Neural progenitor cell (in vitro differentiated cells): ENCODE results near the gene CLASRP. TPM values are rescaled to one million over a fixed set of nuclear protein-coding genes. Genes with fewer than 3 reads are reported as not detected.
A peak's percentile ranks its signal among the peaks of the same experiment; 100 is the strongest.

ENCODE experiments used
- DNase-seq: peaks from one replicate; pipeline ENCODE4 v3.0.0-alpha.2; 2016; ENCODE audit warnings: low spot score
- H2AFZ ChIP-seq: fragments of 200-600 bp; sonication (generic); replicated peaks from 2 replicates; pipeline ENCODE4 v1.6.1; 2016; ENCODE audit warnings: antibody characterized with exemption
- H3F3A ChIP-seq: fragments of 200-600 bp; sonication (generic); 2 replicates; pipeline ENCODE4 v1.6.1; 2016; ENCODE audit warnings: antibody characterized with exemption, low read depth
- H3K27ac ChIP-seq: fragments of 200-600 bp; sonication (generic); 2 replicates; pipeline ENCODE4 v1.5.1; 2016; ENCODE audit warnings: mild to moderate bottlenecking
- H3K27me3 ChIP-seq: fragments of 200-600 bp; sonication (generic); 2 replicates; pipeline ENCODE4 v1.6.1; 2016; ENCODE audit warnings: mild to moderate bottlenecking, moderate library complexity
- H3K36me3 ChIP-seq: fragments of 200-600 bp; sonication (generic); 2 replicates; pipeline ENCODE4 v1.5.1; 2016
- H3K4me1 ChIP-seq: fragments of 200-600 bp; sonication (generic); 2 replicates; pipeline ENCODE4 v1.6.1; 2016; ENCODE audit warnings: mixed run types
- H3K4me2 ChIP-seq: fragments of 200-600 bp; sonication (generic); 2 replicates; pipeline ENCODE4 v1.6.1; 2016
- H3K4me3 ChIP-seq: fragments of 200-600 bp; sonication (generic); 2 replicates; pipeline ENCODE4 v1.5.1; 2016
- H3K79me2 ChIP-seq: fragments of 200-600 bp; sonication (generic); 2 replicates; pipeline ENCODE4 v1.6.1; 2016; ENCODE audit warnings: low read depth
- H3K9ac ChIP-seq: fragments of 200-600 bp; sonication (generic); 2 replicates; pipeline ENCODE4 v1.6.1; 2016
- H3K9me3 ChIP-seq: fragments of 200-600 bp; sonication (generic); 2 replicates; pipeline ENCODE4 v1.5.1; 2016; ENCODE audit warnings: low read depth
- H4K20me1 ChIP-seq: fragments of 200-600 bp; sonication (generic); 2 replicates; pipeline ENCODE4 v1.6.1; 2016; ENCODE audit warnings: low read depth
- H3K27ac Mint-ChIP-seq: 3 replicates; pipeline ENCODE4 v1.8.0; 2021; ENCODE audit warnings: mixed read lengths
- H3K27me3 Mint-ChIP-seq: 2 replicates; pipeline ENCODE4 v1.8.0; 2022; ENCODE audit warnings: low read depth, mild to moderate bottlenecking, inconsistent platforms, moderate library complexity, mixed read lengths; ENCODE audit not compliant: insufficient read depth
- H3K36me3 Mint-ChIP-seq: 3 replicates; pipeline ENCODE4 v1.8.0; 2021; ENCODE audit warnings: mixed read lengths
- H3K4me1 Mint-ChIP-seq: 3 replicates; pipeline ENCODE4 v1.8.0; 2021; ENCODE audit warnings: mixed read lengths
- H3K4me3 Mint-ChIP-seq: 3 replicates; pipeline ENCODE4 v1.8.0; 2021; ENCODE audit warnings: mild to moderate bottlenecking, moderate library complexity, mixed read lengths
- H3K9me3 Mint-ChIP-seq: 3 replicates; pipeline ENCODE4 v1.8.0; 2020; ENCODE audit warnings: mixed read lengths
- EZH2 ChIP-seq: fragments of 200-600 bp; sonication (generic); IDR thresholded peaks from 2 replicates; pipeline ENCODE4 v1.6.1; 2017; ENCODE audit warnings: antibody characterized with exemption, mild to moderate bottlenecking, moderate library complexity
- EZH2phosphoT487 ChIP-seq: fragments of 200-600 bp; sonication (generic); IDR thresholded peaks from 2 replicates; pipeline ENCODE4 v1.6.1; 2017; ENCODE audit warnings: antibody characterized with exemption
- total RNA-seq: library from RNA; depleted of rRNA; stranded (reverse); fragments of >200 nt; gene quantifications from 2 replicates; pipeline ENCODE4 v1.2.3, GENCODE V29; 2015; ENCODE audit warnings: low replicate concordance
- TF ChIP-seq, protein P1 (sequence below): fragments of 200-600 bp; sonication (generic); IDR thresholded peaks from 2 replicates; pipeline ENCODE4 v1.5.1; 2017; ENCODE audit warnings: antibody characterized with exemption, mild to moderate bottlenecking

CLASRP gene
- total RNA-seq, 1 donor from 2014 or later: 57.0 TPM

DNA sequence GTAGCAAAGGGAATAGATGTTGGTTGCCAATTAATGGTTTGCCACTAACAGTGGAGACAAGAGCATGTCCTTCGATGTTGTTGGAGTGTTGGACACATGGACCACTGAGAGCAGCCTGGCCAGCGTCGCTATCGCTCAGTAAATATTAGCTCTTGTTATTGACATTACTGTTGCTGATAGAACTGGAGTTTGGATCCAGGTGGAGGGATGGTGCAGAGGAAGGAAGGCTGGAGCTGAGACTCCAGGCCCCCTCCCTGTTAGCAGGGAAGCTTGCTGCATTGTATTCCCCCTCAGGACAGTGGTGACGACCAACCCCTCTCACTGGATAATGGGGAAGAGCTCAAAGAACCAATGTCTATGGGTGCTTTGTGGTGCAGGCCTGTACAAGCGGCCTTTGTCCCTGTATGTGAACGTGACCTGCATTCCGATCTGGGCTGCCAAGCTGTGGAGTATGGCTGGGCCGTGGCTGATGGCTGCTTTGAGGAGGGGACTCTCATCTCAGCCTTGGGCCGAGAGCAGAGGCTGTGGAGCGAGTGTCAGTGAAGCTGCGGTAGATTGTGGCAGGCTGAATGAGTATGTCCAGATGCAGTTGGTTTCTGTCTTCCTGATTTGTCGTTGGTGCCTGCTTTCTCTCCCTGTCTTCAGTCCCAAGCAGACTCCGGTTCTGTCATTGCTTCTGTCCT, 7.0 kb downstream of the CLASRP start:
- peak overlapping the region; percentile 18 for H3K27ac Mint-ChIP-seq

DNA sequence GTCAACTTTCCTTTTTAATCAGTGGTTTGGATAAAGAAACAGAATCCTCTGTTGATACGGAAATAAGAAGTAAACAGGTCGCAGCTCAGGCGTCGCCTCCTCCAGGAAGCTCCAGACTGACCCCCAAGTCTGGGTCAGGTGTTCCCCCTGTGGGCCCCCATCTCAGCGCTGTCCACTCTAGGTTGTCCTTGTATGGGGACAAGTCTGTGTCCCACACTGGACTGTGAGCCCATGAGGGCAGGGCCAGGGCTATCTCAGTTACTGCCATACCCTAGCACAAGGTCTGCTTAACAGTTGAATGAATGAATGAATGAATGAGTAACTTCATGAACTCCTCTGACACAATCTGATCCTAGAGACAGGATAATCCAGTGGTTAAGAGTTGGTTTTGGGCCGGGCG, 7.5 kb downstream of the CLASRP start:
- Mint-ChIP-seq H3K27ac (no peak overlapping the region), H3K4me1 (peaks cover 4% of the 10 kb centered on the region), H3K36me3 (peaks cover 16% of the 10 kb centered on the region), H3K4me3 (no peak overlapping the region), H3K9me3 (no peaks in the 10 kb centered on the region), H3K27me3 (no peaks in the 10 kb centered on the region)
- Histone ChIP-seq H3K4me1 (no peaks in the 10 kb centered on the region), H2AFZ (no peak overlapping the region), H3K27me3 (no peaks in the 10 kb centered on the region), H3K36me3 (no peaks in the 10 kb centered on the region), H3F3A (no peaks in the 10 kb centered on the region), H3K9ac (no peak overlapping the region), H3K4me3 (no peak overlapping the region), H4K20me1 (peaks cover 92% of the 10 kb centered on the region), H3K9me3 (no peaks in the 10 kb centered on the region), H3K4me2 (no peak overlapping the region), H3K27ac (no peak overlapping the region), H3K79me2 (peaks cover 98% of the 10 kb centered on the region)
- DNase-seq: no peak
- no peak for TF ChIP-seq EZH2phosphoT487
- no peak for TF ChIP-seq EZH2
- TF ChIP-seq, protein P1, sequence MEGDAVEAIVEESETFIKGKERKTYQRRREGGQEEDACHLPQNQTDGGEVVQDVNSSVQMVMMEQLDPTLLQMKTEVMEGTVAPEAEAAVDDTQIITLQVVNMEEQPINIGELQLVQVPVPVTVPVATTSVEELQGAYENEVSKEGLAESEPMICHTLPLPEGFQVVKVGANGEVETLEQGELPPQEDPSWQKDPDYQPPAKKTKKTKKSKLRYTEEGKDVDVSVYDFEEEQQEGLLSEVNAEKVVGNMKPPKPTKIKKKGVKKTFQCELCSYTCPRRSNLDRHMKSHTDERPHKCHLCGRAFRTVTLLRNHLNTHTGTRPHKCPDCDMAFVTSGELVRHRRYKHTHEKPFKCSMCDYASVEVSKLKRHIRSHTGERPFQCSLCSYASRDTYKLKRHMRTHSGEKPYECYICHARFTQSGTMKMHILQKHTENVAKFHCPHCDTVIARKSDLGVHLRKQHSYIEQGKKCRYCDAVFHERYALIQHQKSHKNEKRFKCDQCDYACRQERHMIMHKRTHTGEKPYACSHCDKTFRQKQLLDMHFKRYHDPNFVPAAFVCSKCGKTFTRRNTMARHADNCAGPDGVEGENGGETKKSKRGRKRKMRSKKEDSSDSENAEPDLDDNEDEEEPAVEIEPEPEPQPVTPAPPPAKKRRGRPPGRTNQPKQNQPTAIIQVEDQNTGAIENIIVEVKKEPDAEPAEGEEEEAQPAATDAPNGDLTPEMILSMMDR: no peak

More for the DNA sequence above, 7.0 kb downstream of the CLASRP start:
- Mint-ChIP-seq H3K4me3 (no peak overlapping the region), H3K4me1 (peaks cover 7% of the 10 kb centered on the region), H3K9me3 (no peaks in the 10 kb centered on the region), H3K27me3 (no peaks in the 10 kb centered on the region), H3K36me3 (peaks cover 17% of the 10 kb centered on the region)
- H2AFZ ChIP-seq: no peak overlapping the region
- TF ChIP-seq EZH2phosphoT487: no peak
- TF ChIP-seq, protein P1: no peak
- no peak for TF ChIP-seq EZH2
- no peak overlapping the region for H3K27ac ChIP-seq
- H3K79me2 ChIP-seq: peaks cover 98% of the 10 kb centered on the region
- no peaks in the 10 kb centered on the region for H3K27me3 ChIP-seq
- H3K9me3 ChIP-seq: no peaks in the 10 kb centered on the region
- H4K20me1 ChIP-seq: peaks cover 92% of the 10 kb centered on the region
- no peaks in the 10 kb centered on the region for H3K36me3 ChIP-seq
- H3K9ac ChIP-seq: no peak overlapping the region
- no peaks in the 10 kb centered on the region for H3K4me1 ChIP-seq
- no peak overlapping the region for H3K4me3 ChIP-seq
- no peak for DNase-seq
- H3F3A ChIP-seq: no peaks in the 10 kb centered on the region
- H3K4me2 ChIP-seq: no peak overlapping the region

DNA sequence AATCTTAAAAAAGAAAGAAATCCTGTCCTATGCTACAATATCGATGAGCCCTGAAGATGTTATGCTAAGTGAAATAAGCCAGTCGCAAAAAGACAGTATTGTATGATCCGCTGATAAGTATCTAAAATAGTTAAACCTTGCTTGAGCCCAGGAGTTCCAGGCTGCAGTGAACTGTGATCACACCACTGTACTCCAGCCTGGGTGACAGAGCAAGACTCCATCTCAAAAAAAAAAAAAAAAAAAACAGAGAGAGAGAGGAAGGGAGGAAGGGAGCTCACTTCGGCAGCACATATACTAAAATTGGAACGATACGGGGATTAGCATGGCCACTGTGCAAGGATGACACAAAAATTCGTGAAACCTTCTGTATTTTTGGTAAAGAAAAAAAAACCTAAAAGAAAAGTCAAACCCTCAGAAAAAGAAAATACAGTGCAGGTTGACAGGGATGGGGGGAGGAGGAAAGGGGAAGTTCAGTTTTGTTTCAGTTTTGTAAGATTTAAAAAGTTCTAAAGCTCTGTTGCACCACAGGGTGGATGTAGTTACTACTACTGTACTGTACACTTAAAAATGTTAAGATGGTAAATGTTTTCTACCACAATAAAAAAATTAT, 8.4 kb downstream of the CLASRP start:
- Mint-ChIP-seq H3K9me3 (no peaks in the 10 kb centered on the region), H3K4me1 (no peaks in the 10 kb centered on the region), H3K27me3 (no peaks in the 10 kb centered on the region), H3K4me3 (no peak overlapping the region), H3K27ac (no peak overlapping the region), H3K36me3 (peaks cover 11% of the 10 kb centered on the region)
- Histone ChIP-seq H3K9me3 (no peaks in the 10 kb centered on the region), H3K4me1 (no peaks in the 10 kb centered on the region), H3K36me3 (no peaks in the 10 kb centered on the region), H3F3A (no peaks in the 10 kb centered on the region), H3K27me3 (no peaks in the 10 kb centered on the region), H3K27ac (no peak overlapping the region), H3K4me2 (no peak overlapping the region), H3K4me3 (no peak overlapping the region), H4K20me1 (peaks cover 92% of the 10 kb centered on the region), H3K79me2 (peaks cover 94% of the 10 kb centered on the region), H3K9ac (no peak overlapping the region), H2AFZ (no peak overlapping the region)
- TF ChIP-seq EZH2 (no peak), EZH2phosphoT487 (no peak)
- TF ChIP-seq, protein P1: no peak
- no peak for DNase-seq
